ENCODE measurements around the gene DIP2C.
"Not testable (repeated sequence)": the region's sequence is repeated elsewhere in the genome, so short reads cannot be mapped to it uniquely, and the experiment has no call there.

DIP2C gene, protein sequence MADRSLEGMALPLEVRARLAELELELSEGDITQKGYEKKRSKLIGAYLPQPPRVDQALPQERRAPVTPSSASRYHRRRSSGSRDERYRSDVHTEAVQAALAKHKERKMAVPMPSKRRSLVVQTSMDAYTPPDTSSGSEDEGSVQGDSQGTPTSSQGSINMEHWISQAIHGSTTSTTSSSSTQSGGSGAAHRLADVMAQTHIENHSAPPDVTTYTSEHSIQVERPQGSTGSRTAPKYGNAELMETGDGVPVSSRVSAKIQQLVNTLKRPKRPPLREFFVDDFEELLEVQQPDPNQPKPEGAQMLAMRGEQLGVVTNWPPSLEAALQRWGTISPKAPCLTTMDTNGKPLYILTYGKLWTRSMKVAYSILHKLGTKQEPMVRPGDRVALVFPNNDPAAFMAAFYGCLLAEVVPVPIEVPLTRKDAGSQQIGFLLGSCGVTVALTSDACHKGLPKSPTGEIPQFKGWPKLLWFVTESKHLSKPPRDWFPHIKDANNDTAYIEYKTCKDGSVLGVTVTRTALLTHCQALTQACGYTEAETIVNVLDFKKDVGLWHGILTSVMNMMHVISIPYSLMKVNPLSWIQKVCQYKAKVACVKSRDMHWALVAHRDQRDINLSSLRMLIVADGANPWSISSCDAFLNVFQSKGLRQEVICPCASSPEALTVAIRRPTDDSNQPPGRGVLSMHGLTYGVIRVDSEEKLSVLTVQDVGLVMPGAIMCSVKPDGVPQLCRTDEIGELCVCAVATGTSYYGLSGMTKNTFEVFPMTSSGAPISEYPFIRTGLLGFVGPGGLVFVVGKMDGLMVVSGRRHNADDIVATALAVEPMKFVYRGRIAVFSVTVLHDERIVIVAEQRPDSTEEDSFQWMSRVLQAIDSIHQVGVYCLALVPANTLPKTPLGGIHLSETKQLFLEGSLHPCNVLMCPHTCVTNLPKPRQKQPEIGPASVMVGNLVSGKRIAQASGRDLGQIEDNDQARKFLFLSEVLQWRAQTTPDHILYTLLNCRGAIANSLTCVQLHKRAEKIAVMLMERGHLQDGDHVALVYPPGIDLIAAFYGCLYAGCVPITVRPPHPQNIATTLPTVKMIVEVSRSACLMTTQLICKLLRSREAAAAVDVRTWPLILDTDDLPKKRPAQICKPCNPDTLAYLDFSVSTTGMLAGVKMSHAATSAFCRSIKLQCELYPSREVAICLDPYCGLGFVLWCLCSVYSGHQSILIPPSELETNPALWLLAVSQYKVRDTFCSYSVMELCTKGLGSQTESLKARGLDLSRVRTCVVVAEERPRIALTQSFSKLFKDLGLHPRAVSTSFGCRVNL (N-terminal part only)

DNA sequence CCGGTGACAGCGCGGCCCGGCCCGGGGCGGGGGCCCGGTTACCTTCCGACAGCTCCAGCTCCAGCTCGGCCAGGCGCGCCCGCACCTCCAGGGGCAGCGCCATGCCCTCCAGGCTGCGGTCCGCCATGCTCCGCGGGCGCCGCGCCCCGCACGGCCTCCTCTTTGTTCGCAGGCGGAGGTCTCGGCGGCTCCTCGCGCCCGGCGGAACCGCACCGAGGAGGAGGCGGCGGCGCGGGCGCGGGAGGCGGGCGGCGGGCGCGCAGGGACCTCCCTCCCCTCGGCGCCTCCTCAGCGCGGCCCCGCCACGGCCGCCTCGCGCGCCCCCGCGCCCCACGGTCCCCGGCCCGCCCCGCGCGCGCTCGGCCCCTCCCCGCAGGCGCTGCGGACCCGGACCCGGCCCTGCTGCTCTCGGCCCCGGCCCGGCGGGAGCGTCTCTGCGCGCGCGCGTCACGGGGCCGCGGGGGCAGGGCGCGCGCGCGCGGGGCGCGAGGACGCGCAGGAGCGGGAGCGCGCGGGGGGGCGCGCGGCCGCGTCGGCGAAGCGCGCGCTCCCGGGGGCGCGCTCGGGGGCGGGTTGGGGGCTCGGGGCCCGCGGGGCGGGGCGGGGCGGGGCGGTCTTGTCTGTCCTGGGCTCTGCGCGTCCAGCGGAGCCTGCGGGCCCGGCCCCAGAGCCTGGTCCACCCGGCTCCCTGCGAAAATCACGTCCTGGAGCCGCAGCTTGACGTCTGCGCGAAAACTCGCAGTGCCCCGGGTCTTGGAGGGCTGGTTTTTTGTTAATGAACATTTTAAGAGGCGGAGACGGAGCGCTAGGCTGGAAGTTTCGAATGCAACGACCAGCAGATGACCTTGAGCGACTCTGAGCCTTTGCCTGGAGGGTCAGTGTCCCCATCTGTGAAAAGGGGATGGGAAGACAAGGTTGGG lies at the start of gene DIP2C:
TSS of gene DIP2C (minus strand) at position 217 of the 920 bp plus-strand sequence. CDS start at position 127, 90 bp downstream.
- no peak for DNase-seq

GRCh38 chr10:734481-734880 lies 45.0 kb upstream of the DIP2C start:
- no peak for DNase-seq

DNA sequence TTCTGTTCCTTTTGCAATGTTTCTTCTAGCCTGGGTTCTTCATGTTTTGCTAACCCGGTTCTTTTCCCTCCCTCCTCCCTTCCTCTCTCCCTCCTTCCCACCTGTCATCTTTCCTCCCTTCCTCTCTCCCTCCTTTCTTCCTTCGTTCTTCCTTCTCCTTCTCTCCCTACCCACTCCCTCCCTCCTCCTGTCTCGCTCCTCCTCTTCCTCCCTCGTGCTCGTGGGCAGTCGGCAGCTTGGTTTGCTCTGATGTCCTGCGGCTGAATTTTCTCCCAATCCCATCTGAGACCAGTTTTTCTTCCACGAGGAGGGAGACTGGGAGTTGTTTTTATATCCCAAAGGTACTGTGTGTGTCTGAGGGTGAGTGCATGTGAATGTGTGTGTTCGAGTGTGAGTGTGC lies 43.6 kb upstream of the DIP2C start:
- DNase-seq = no peak

DNA sequence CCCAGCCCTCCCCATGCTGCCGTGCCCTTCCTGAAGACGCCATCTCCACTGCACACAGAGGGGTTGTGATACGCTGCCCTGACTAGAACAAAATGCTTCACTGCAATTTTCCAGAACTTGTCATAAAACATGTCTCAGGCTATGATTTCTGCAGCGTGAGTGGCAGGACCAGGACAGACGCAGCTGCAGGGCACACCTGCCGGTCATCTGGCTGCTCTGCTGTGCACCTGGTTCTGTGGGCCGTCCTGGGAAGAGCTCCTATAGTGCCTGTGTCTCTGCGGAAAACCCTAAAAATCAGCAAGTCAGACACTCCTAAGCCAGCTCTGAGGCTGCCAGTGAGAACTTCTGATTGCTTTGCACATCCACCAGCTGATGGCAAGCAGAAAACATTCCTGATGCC lies 39.7 kb upstream of the DIP2C start:
- DNase-seq = no peak

GRCh38 chr10:728603-729002 lies 39.1 kb upstream of the DIP2C start:
- DNase-seq = no peak

DNA sequence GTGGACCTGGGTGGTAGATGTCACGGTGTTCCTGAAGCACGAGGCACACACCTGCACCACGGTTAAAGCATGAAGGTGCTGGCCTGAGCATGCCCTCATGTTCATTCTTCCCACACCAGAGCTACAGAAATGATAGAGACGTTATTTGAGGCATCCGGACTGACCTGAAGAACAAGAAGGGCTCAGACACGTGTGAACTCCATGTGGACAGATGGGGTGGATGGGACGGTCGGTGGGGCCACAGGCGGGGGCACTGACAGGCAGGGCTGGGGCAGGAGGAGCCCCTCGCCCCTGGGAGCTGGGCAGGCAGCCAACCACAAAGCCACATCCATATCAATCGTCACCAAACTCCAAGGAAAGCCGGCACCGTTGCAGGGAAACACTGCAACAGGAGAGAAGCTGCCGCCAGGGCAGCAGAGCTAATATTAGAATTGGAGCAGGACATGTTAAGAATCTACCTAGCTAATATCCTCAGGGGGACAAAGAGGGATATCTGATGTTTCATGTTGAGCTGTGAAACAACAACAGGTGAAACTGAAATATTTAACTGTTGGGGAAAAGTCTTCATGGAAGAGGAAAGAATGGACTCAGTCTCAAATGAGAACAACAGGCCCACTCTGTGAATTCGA lies 37.8 kb upstream of the DIP2C start:
- DNase-seq = no peak

GRCh38 chr10:725786-726185 lies 36.3 kb upstream of the DIP2C start:
- no peak for DNase-seq

DNA sequence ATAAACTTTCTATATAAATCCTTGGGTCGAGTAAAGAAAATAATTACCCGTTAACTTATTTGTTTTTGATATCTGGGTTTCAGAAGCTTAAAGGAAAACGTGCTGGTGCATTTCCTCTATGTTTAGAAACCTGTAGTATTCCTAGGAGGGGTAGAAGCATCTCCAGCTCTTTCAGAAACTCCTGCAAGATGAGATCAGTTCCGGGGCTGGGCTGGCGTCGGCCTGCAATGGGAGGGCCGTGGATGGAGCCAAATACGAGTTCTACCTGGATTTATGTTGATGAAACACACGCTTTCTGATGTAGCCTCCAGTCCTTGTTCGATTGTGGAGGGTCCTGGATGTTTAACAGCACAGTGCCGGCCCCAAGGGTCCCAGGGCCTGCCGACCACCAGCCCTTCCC lies 35.8 kb upstream of the DIP2C start:
- DNase-seq = no peak

DNA sequence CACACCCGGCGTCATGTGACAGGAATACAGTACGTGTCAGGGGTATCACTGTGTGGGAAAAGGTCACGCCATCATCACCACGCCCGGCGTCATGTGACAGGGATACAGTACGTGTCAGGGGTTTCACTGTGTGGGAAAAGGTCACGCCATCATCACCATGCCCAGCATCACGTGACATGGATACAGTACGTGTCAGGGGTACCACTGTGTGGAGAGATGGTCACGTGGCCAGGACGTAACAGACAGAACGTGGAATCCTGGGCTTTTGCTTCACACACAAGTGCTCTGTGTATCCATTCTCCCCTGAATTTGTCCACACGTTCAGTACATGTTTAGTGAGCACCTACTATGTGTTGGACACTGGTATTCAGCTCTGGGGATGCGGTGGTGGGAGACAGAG lies 34.5 kb upstream of the DIP2C start:
- DNase-seq = no peak

DNA sequence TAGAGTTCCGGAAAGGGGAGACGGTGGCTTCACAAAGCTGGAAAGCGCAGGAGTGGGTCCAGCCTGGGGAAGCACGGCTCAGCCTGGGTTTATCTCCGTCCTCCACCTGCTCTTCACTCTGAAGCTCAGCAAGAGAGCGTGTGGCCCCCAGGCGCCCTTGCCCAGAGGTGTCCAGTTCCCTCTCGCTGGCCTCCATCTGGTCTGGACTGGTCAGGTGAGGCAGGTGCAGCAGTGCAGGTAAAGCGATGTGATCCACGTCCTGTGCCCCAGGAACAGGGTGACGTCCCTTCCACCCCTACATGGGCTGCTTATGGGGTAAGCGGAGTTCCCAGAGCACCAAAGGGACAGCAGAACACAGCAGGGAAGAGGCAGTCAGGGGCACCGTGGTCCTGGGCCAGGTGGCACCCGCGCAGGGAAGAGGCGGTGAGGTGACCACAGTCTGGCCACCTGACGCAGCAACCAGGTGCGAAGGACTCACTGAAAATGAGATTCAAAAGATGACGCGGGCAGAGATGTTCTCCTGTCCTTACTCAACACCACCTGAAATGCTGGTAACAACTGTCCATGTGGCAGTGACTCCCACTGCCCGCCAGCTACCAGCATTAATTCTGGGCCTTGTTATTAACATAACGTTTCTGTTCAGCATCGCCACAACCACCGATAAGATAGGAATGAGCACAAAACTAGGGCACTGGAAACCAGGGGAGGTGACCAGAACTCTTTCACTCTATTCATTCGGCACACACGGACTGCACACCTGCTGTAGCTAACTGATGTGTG lies 33.0 kb upstream of the DIP2C start:
- DNase-seq = no peak

DNA sequence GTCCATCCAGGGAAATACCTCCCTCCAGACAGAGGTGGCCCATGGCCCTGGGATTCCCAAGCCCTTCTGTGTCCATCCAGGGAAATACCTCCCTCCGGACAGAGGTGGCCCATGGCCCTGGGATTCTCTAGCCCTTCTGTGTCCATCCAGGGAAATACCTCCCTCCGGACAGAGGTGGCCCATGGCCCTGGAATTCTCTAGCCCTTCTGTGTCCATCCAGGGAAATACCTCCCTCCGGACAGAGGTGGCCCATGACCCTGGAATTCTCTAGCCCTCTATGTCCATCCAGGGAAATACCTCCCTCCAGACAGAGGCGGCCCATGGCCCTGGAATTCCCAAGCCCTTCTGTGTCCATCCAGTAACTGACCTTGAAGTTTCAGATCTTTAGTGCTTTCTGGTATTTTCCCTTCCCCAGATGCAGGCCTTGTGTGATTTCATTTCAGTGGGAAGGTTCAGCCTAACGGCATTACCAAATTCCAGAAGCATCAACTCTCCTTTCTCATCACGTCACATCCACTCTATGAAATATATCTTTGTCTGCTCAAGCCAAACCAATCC lies 28.8 kb upstream of the DIP2C start:
- no peak for DNase-seq

DNA sequence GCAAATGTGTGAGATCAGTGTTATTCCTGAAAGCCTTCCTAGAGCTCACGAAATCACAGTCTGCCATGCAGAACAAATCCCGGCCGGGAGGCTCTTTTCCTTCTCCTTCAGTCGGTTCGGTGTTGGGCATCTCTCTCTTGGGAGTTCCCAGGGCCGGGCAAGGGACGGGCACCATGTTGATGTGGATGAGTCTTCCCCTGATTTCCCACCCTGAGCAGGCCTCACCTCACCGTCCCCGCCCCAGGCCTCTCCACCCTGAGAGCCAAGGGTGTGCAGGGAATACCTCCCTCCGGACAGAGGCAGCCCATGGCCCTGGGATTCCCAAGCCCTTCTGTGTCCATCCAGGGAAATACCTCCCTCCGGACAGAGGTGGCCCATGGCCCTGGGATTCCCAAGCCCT lies 28.0 kb upstream of the DIP2C start:
- DNase-seq = no peak

- DNase-seq = no peak
Observed at GRCh38 chr10:716821-717220, 27.4 kb upstream of the DIP2C start.

DNA sequence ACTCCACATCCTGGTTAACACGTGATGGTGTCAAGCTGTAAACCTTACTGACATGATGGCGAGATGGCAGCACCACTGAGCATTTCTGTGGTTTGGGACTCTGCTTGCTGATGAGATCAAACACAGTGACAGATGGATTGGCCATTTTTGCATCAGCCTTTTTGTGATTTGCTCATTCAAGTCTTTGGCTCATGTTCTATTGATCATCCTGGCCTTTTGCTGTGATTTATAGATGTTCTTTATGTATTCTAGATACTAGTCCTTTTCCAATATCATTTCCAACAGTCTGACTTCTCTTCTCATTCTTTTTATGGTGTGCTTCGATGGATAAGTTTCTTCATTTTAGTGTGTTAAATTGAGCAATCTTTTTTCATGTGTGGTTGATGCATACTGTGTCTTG lies 24.7 kb upstream of the DIP2C start:
- DNase-seq = no peak

GRCh38 chr10:712575-712974 lies 23.1 kb upstream of the DIP2C start:
- DNase-seq = no peak

DNA sequence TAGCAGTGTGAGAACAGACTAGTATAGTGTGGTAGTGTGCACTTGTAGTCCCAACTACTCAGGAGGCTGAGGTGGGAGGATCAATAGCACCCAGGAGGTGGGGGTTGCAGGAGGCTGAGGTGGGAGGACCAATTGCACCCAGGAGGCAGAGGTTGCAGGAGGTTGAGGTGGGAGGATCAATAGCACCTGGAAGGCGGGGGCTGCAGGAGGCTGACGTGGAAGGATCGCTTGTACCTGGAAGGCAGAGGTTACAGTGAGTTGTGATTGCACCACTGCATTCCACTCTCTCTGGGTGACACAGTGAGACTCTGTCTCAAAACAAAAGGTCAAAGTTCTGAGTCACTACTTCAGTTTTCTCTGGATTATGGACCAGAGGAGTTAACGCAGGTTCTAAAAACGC lies 22.6 kb upstream of the DIP2C start:
- DNase-seq = no peak

GRCh38 chr10:707861-708260 lies 18.4 kb upstream of the DIP2C start:
- DNase-seq = no peak

- no peak for DNase-seq
Observed at GRCh38 chr10:707456-707855, 18.0 kb upstream of the DIP2C start.

- no peak for DNase-seq
Observed at GRCh38 chr10:703118-703517, 13.7 kb upstream of the DIP2C start.

DNA sequence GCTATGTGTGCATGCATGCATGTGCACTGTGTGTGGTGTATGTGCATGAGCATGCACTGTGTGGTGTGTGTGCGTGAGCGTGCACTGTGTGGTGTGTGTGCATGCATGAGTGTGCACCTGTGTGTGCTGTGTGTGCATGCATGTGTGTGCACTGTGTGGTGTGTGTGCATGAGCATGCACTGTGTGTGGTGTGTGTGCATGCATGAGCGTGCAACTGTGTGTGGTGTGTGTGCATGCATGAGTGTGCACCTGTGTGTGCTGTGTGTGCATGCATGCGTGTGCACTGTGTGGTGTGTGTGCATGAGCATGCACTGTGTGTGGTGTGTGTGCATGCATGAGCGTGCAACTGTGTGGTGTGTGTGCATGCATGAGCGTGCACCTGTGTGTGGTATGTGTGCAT lies 10.7 kb upstream of the DIP2C start:
- DNase-seq = not testable (repeated sequence)
